ENCODE data around the gene BCL7B. TPM values are rescaled to one million over a fixed set of nuclear protein-coding genes. Genes with fewer than 3 reads are reported as not detected.

Gene BCL7B
- total RNA-seq (2014; rRNA removed) = 41.0 and 46.5 TPM in 2 replicates
- percentile 80 among the genes with signal in this experiment for Bru-seq, nascent RNA
- BruChase-seq, experiment 1, labeled RNA remaining after a 6-hour chase = percentile 91 among the genes with signal in this experiment
- percentile 82 among the genes with signal in this experiment for BruChase-seq, experiment 2, labeled RNA remaining after a 2-hour chase
- long read RNA-seq, transcript BCL7B-201 (6 exons, 1,975 nt) = major isoform, 179 of 238 reads
- long read RNA-seq, transcript BCL7B-205 (5 exons, 887 nt) = minor isoform, 11 of 238 reads
- long read RNA-seq, transcript BCL7B-210 (6 exons, 1,638 nt) = minor isoform, 5 of 238 reads
- long read RNA-seq, partial matches to known transcripts = 13 of 238 reads
- long read RNA-seq, other reads (novel, unspliced or antisense) = 23 of 238 reads

DNA sequence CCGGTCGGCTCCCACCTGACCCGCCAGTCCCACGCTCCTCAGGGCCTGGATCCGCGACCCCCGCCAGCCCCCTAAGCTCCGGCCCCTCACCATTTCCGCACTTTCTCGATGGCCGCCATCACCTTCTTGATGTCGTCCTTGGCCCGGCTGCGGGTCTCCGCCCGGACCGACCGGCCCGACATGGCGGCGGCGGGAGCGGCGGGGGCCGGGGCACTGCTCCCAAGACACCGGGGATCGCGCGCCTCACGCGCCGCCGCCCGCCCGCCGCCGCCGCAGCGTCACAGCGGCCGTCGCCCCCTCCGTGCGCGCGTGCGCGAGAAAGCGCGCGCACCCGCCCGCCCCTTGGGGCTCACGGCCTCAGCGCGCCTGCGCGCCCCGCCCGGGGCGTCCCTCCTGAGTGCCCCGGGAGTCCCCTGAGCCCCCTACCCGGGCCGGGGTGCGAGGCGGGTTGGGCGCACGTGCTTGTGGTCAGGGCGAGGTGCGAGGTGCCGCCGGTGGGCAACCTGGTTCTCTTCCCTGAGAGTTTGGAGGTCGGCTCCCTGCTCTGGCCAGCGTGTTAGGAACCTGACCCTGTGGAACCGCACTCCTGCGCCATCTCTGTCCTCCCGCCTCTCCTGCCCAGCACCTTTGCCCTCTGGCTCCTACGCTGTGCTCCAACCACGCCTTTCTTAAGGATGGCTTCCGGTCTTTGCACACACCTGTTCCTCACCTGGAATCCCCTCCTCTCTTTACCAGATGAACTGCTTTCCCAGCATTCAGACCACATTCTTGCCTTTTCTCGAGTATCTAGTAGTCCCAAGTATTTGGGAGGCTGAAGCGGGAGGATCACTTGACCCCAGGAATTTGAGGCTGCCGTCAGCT, at the start of gene BCL7B:
Gene BCL7B, minus strand, starts transcription at position 294 of the 861 bp plus-strand sequence. Its CDS starts 112 bp downstream, at position 182.
- Histone ChIP-seq H3K4me1 (ENCODE audit: insufficient read depth, low read length) (peaks cover 18% of the 10 kb centered on the region), H3K4me2 (ENCODE audit: low read length) (peak within 1 kb of the TSS; percentile 95), H2AFZ (ENCODE audit: low read length) (peak within 1 kb of the TSS; percentile 87), H3K27me3 (ENCODE audit: low read length) (no peaks in the 10 kb centered on the region), H3K36me3 (ENCODE audit: low read depth, low read length) (0 out of 2 replicates have a peak, but pooled peaks cover 4% of the 10 kb centered on the region), H3K9me2 (replicated peaks; ENCODE audit: low read length) (no peaks in the 10 kb centered on the region), H4K20me1 (ENCODE audit: low read length) (peaks cover 21% of the 10 kb centered on the region; the same call in 1 of the 2 replicates), H3K4me3 (ENCODE audit: low read length) (peak within 1 kb of the TSS; percentile 81), H3K27ac (ENCODE audit: low read length) (peak within 1 kb of the TSS; percentile 95), H3K9me3 (ENCODE audit: low read length) (no peaks in the 10 kb centered on the region), H3F3A (ENCODE audit: low read length, unreplicated experiment) (no peaks in the 10 kb centered on the region), H3K79me2 (ENCODE audit: low read length) (peaks cover 43% of the 10 kb centered on the region), H3K9ac (ENCODE audit: low read length) (peak within 1 kb of the TSS; percentile 99)
- TF ChIP-seq EZH2phosphoT487 (IDR thresholded peaks at IDR 0.05; ENCODE audit: borderline replicate concordance, low read length) (no peak), EZH2 (IDR thresholded peaks at IDR 0.05; ENCODE audit: low read length, unreplicated experiment) (no peak)
- TF ChIP-seq, protein P1, sequence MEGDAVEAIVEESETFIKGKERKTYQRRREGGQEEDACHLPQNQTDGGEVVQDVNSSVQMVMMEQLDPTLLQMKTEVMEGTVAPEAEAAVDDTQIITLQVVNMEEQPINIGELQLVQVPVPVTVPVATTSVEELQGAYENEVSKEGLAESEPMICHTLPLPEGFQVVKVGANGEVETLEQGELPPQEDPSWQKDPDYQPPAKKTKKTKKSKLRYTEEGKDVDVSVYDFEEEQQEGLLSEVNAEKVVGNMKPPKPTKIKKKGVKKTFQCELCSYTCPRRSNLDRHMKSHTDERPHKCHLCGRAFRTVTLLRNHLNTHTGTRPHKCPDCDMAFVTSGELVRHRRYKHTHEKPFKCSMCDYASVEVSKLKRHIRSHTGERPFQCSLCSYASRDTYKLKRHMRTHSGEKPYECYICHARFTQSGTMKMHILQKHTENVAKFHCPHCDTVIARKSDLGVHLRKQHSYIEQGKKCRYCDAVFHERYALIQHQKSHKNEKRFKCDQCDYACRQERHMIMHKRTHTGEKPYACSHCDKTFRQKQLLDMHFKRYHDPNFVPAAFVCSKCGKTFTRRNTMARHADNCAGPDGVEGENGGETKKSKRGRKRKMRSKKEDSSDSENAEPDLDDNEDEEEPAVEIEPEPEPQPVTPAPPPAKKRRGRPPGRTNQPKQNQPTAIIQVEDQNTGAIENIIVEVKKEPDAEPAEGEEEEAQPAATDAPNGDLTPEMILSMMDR (conservative IDR thresholded peaks at IDR 0.05; ENCODE audit: low read depth, low read length) = no peak
- BruUV-seq (replicated peaks) = TSS peak; percentile 94
- ATAC-seq = peak; percentile 58
- CTCF ChIA-PET = no interaction called here
- DNase-seq = peak; percentile 76
- intact Hi-C loops (cut with micrococcal nuclease) = loop anchor here (1.0 to 2.0 kb wide), 2 partner anchors 21 to 35 kb away; partner anchors contain the start of genes BAZ1B and TBL2
- POLR2A ChIA-PET (ENCODE audit: unreplicated experiment) = interaction anchor here (0.5 to 0.7 kb wide), 3 partner anchors 37 to 233 kb away, joined by 4 to 19 read pairs (median 7); no protein-coding TSS in a partner anchor

DNA sequence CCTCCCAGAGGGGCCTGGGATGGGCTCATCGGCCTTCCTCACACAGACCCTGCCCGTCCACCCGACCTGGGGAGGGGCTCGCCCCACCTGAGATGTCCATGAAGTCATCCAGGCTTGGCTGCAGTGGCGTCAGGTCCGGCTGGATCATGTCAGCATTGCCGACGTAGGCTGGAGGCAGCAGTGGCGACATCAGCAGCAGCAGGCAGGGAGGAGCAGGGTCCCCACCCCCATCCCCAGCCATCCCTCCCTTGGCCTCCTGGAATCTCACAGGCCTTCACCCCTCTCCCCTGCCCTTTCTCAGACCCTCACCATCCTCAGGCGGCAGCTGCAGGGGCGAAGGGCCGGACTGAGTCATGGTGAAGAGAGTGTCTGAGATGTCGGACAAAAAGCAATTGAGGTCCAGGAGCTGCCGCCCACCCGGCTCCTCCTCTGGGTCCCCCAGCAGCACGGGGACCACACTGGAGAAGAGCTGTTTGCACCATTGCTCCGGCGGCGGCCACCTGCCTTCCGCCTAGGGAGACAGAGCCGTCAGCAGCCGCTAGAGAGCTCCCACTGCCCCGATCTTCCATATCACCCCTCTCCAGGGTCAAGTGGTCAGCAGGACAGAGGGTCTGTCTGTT, 48.2 kb upstream of the BCL7B start:
- no peaks in the 10 kb centered on the region for H3K27me3 ChIP-seq (ENCODE audit: low read length)
- POLR2A ChIA-PET (ENCODE audit: unreplicated experiment) = no interaction called here
- no peaks in the 10 kb centered on the region for H3F3A ChIP-seq (ENCODE audit: low read length, unreplicated experiment)
- no peak overlapping the region for H2AFZ ChIP-seq (ENCODE audit: low read length)
- H3K4me3 ChIP-seq (ENCODE audit: low read length) = no peak overlapping the region
- no peak for ATAC-seq
- no peak overlapping the region for H3K27ac ChIP-seq (ENCODE audit: low read length)
- TF ChIP-seq EZH2 (IDR thresholded peaks at IDR 0.05; ENCODE audit: low read length, unreplicated experiment) (no peak), EZH2phosphoT487 (IDR thresholded peaks at IDR 0.05; ENCODE audit: borderline replicate concordance, low read length) (no peak)
- TF ChIP-seq, protein P1 (conservative IDR thresholded peaks at IDR 0.05; ENCODE audit: low read depth, low read length) = no peak
- no peaks in the 10 kb centered on the region for H4K20me1 ChIP-seq (ENCODE audit: low read length)
- BruUV-seq (replicated peaks) = no TSS peak
- no peak overlapping the region for H3K4me2 ChIP-seq (ENCODE audit: low read length)
- H3K9ac ChIP-seq (ENCODE audit: low read length) = no peak overlapping the region
- intact Hi-C loops (cut with micrococcal nuclease) = loop anchor here (2.0 kb wide), 1 partner anchor 61 kb away; the partner anchor contains the start of gene VPS37D
- H3K36me3 ChIP-seq (ENCODE audit: low read depth, low read length) = no peaks in the 10 kb centered on the region
- CTCF ChIA-PET = interaction anchor here (1.9 kb wide), 1 partner anchor 120 kb away, joined by 13 read pairs; no protein-coding TSS in a partner anchor
- no peaks in the 10 kb centered on the region for H3K9me3 ChIP-seq (ENCODE audit: low read length)
- no peaks in the 10 kb centered on the region for H3K9me2 ChIP-seq (replicated peaks; ENCODE audit: low read length)
- H3K4me1 ChIP-seq (ENCODE audit: insufficient read depth, low read length) = no peaks in the 10 kb centered on the region
- DNase-seq = no peak
- no peaks in the 10 kb centered on the region for H3K79me2 ChIP-seq (ENCODE audit: low read length)

Data from PC-3 (cell line).